GM18861 (cell line): ENCODE results near the gene FSIP2.
A peak's percentile ranks its signal among the peaks of the same experiment; 100 is the strongest.

Source experiments
- ATAC-seq: cut with Tn5 transposase; IDR thresholded peaks from one replicate; pipeline ENCODE4 v1.9.1; 2021; ENCODE audit not compliant: unreplicated experiment

The FSIP2 gene

GRCh38 chr2:185738679-185739472 is at the start of gene FSIP2:
Gene FSIP2, plus strand, starts transcription at chr2:185738804. Its CDS starts 91 bp downstream, at chr2:185738895.
- peak; percentile 97 for ATAC-seq

GRCh38 chr2:185689906-185690539 is 48.6 kb upstream of the FSIP2 start:
- ATAC-seq, result no peak

- no peak for ATAC-seq
These were observed 42.8 kb upstream of the FSIP2 start for GRCh38 chr2:185695711-185696235.

GRCh38 chr2:185700883-185701282 is 37.7 kb upstream of the FSIP2 start:
- no peak for ATAC-seq

GRCh38 chr2:185734658-185735057 is 3.9 kb upstream of the FSIP2 start:
- no peak for ATAC-seq

GRCh38 chr2:185736210-185736609 is 2.4 kb upstream of the FSIP2 start:
- no peak for ATAC-seq

GRCh38 chr2:185745864-185746859 is 7.6 kb downstream of the FSIP2 start:
- no peak for ATAC-seq

- ATAC-seq, result no peak
These were observed 18.8 kb downstream of the FSIP2 start for GRCh38 chr2:185757356-185757755.

GRCh38 chr2:185771396-185771795 is 32.8 kb downstream of the FSIP2 start:
- no peak for ATAC-seq

GRCh38 chr2:185780890-185781289 is 42.3 kb downstream of the FSIP2 start:
- ATAC-seq, result no peak

- ATAC-seq, result no peak
These were observed 43.7 kb downstream of the FSIP2 start for GRCh38 chr2:185782223-185782769.

GRCh38 chr2:185785156-185785555 is 46.6 kb downstream of the FSIP2 start:
- ATAC-seq, result no peak

GRCh38 chr2:185785851-185786473 is 47.4 kb downstream of the FSIP2 start:
- peak; percentile 88 for ATAC-seq

- no peak for ATAC-seq
These were observed 48.9 kb downstream of the FSIP2 start for GRCh38 chr2:185787227-185788145.

GRCh38 chr2:185790361-185790760 is 51.8 kb downstream of the FSIP2 start:
- no peak for ATAC-seq

GRCh38 chr2:185793532-185794345 is 55.1 kb downstream of the FSIP2 start:
- ATAC-seq, result no peak

GRCh38 chr2:185796758-185797157 is 58.2 kb downstream of the FSIP2 start:
- no peak for ATAC-seq

- ATAC-seq, result no peak
These were observed 64.3 kb downstream of the FSIP2 start for GRCh38 chr2:185802926-185803325.
